K562 (cell line): ENCODE results near the gene CCNL2. TPM values are rescaled to one million over a fixed set of nuclear protein-coding genes. Genes with fewer than 3 reads are reported as not detected.
A peak's percentile ranks its signal among the peaks of the same experiment; 100 is the strongest.

Source experiments
- ATAC-seq: fragments of 200-7000 bp; cut with Tn5 transposase; 3 replicates; pipeline ENCODE4 v1.9.1; 2020; ENCODE audit warnings: moderate library complexity
- BruUV-seq: library from RNA; stranded (reverse); fragments of 400-500 nt; replicated peaks from 2 replicates; lab custom pipeline; 2021; lab: Mats Ljungman, UMichigan
- CTCF ChIA-PET: fragments of 300-600 bp; formaldehyde crosslinking; extraction: SDS; loops from one replicate; lab custom pipeline; 2021; ENCODE audit warnings: low intra/inter-chr PET ratio; lab: Yijun Ruan, JAX
- POLR2A ChIA-PET: fragments of 300-600, 350-650 bp; sonication (Branson Sonifier 250); formaldehyde crosslinking; extraction: SDS; loops from one replicate; lab custom pipeline; 2021; ENCODE audit warnings: antibody characterized with exemption, inconsistent platforms; lab: Yijun Ruan, JAX
- DNase-seq, 4 experiments: peaks; one replicate each; pipeline versions ENCODE4 v3.0.0 to v3.0.0-alpha.2; 2011 to 2018; ENCODE audit warnings: low spot score in 3 of 4, mixed read lengths in 3 of 4; ENCODE audit errors: extremely low read depth in 1 of 4
- FAIRE-seq: peaks from 2 replicates; lab custom pipeline; 2011; peaks lifted over from hg19 to GRCh38; lab: Jason Lieb, UNC
- H2AFZ ChIP-seq: 2 replicates; pipeline ENCODE4 v1.6.0; 2011; ENCODE audit warnings: low read depth, low read length, control low read depth, inconsistent platforms
- H3K27ac ChIP-seq: fragments of 200-600 bp; 3 replicates; pipeline ENCODE4 v1.8.0; 2011; ENCODE audit warnings: low read depth, mild to moderate bottlenecking, control low read depth, inconsistent platforms, low read length, moderate library complexity, mixed read lengths; ENCODE audit errors: extremely low read depth
- H3K27me3 ChIP-seq, 2 experiments: fragments of 300-600 bp in 1 of 2; 2 replicates in 1 of 2; 3 replicates in 1 of 2; pipeline versions ENCODE4 v1.6.0 to v1.8.0; 2011; ENCODE audit warnings: inconsistent platforms in 2 of 2, low read length in 2 of 2, mild to moderate bottlenecking in 1 of 2, mixed read lengths in 1 of 2, moderate library complexity in 1 of 2; ENCODE audit not compliant: control insufficient read depth in 2 of 2, insufficient read depth in 2 of 2
- H3K36me3 ChIP-seq: fragments of 300-600 bp; 3 replicates; pipeline ENCODE4 v1.8.0; 2011; ENCODE audit warnings: mild to moderate bottlenecking, low read length, inconsistent platforms; ENCODE audit not compliant: control insufficient read depth, insufficient read depth
- H3K4me1 ChIP-seq, 2 experiments: fragments of 200-600 bp in 1 of 2; replicated peaks in 1 of 2; 2 replicates in 1 of 2; 3 replicates in 1 of 2; pipeline versions ENCODE4 v1.5.1 to v1.8.0; 2011; ENCODE audit warnings: inconsistent platforms in 2 of 2, low read length in 2 of 2, mild to moderate bottlenecking in 1 of 2, mixed read lengths in 1 of 2, moderate library complexity in 1 of 2; ENCODE audit not compliant: control insufficient read depth in 2 of 2, insufficient read depth in 2 of 2
- H3K4me2 ChIP-seq: 2 replicates; pipeline ENCODE4 v1.6.1; 2011; ENCODE audit warnings: low read length, control low read depth, inconsistent platforms, mixed read lengths; ENCODE audit not compliant: insufficient read depth
- H3K4me3 ChIP-seq: fragments of 200-600 bp; sonication (generic), shearing (Covaris generic); 2 replicates; pipeline ENCODE4 v1.5.1; 2016; ENCODE audit warnings: control low read depth, inconsistent platforms
- H3K79me2 ChIP-seq: fragments of 200-600 bp; 3 replicates; pipeline ENCODE4 v1.8.0; 2011; ENCODE audit warnings: low read length, inconsistent platforms; ENCODE audit not compliant: control insufficient read depth, insufficient read depth
- H3K9ac ChIP-seq, 2 experiments: 2 replicates each; pipeline versions ENCODE4 v1.6.0 to v1.6.1; 2011; ENCODE audit warnings: low read depth in 2 of 2, low read length in 2 of 2, control low read depth in 1 of 2, inconsistent platforms in 1 of 2, mild to moderate bottlenecking in 1 of 2, mixed read lengths in 1 of 2; ENCODE audit not compliant: insufficient read depth in 1 of 2
- H3K9me1 ChIP-seq: one replicate; pipeline ENCODE4 v1.6.0; 2011; ENCODE audit warnings: inconsistent platforms, mild to moderate bottlenecking, low read length, moderate library complexity; ENCODE audit not compliant: control insufficient read depth, insufficient read depth
- H3K9me3 ChIP-seq: replicated peaks from 2 replicates; pipeline ENCODE4 v1.5.1; 2011; ENCODE audit warnings: low read depth, low read length, inconsistent platforms; ENCODE audit not compliant: control insufficient read depth, insufficient read depth
- H4K20me1 ChIP-seq: replicated peaks from 2 replicates; pipeline ENCODE4 v1.6.1; 2011; ENCODE audit warnings: low read length, inconsistent platforms, mixed read lengths; ENCODE audit not compliant: control insufficient read depth, insufficient read depth
- ZBTB11 ChIP-seq, 3 experiments: fragments of 200-800 bp in 1 of 3; fragments of 250-450 bp in 1 of 3; fragments of 450-650 bp in 1 of 3; sonication (Bioruptor Pico) in 1 of 3; sonication (Bioruptor generic) in 1 of 3; formaldehyde crosslinking in 1 of 3; IDR thresholded peaks; 2 replicates each; pipeline versions ENCODE4 v1.6.1 to v1.8.0; 2016 to 2022; ENCODE audit warnings: mild to moderate bottlenecking in 2 of 3, missing genetic modification characterization in 2 of 3, missing compliant biosample characterization in 1 of 3, moderate library complexity in 1 of 3
- ZNF644 ChIP-seq: fragments of 200-800 bp; sonication (Bioruptor generic); IDR thresholded peaks from 2 replicates; pipeline ENCODE4 v1.6.1; 2016; ENCODE audit warnings: low read depth, missing genetic modification characterization, missing compliant biosample characterization
- WGBS: fragments of 100-300 bp; shearing (Covaris generic); methylation state at CpG from one replicate; pipeline ENCODE4 v1.1.6; 2016; ENCODE audit warnings: low coverage, mixed read lengths; ENCODE audit not compliant: insufficient coverage; ENCODE audit errors: missing lambda C conversion rate; 5-methylcytosine and 5-hydroxymethylcytosine counted together
- in situ Hi-C: fragments of 300-500 bp; cut with MboI; formaldehyde crosslinking; loops from 4 replicates; pipeline ENCODE4 v1.15.0; 2018; ENCODE audit warnings: inconsistent platforms, mixed read lengths
- intact Hi-C: fragments of 100-400 bp; cut with micrococcal nuclease; formaldehyde crosslinking; loops from 2 replicates; pipeline ENCODE4 v1.14.2; 2022
- polyA plus RNA-seq, 8 experiments: library from polyadenylated mRNA; depleted of rRNA in 4 of 8; stranded (reverse) in 5 of 8; unstranded in 3 of 8; fragments of >200 nt; fragmentation: Nextera tagmentation in 2 of 8; fragmentation: Illumina TruSeq in 1 of 8; extraction: Ambion mirVana in 2 of 8; extraction: Trizol in 1 of 8; gene quantifications; 2 replicates each; pipeline versions ENCODE4 v1.2.1 to v1.2.3, GENCODE V29; 2011 to 2014; ENCODE audit warnings: inconsistent platforms in 1 of 8, missing spikeins in 1 of 8
- total RNA-seq, 7 experiments: library from RNA; depleted of rRNA in 6 of 7; stranded (reverse); fragments of >200 nt in 6 of 7; fragmentation: Illumina TruSeq in 2 of 7; extraction: Trizol in 2 of 7; gene quantifications; 2 replicates each; pipeline versions ENCODE4 v1.2.1 to v1.2.3, GENCODE V29; 2011 to 2021; ENCODE audit warnings: low replicate concordance in 1 of 7
- TF ChIP-seq, protein P1 (sequence below): fragments of 250-450 bp; sonication (Bioruptor Pico); IDR thresholded peaks from 2 replicates; pipeline ENCODE4 v1.8.0; 2022; ENCODE audit warnings: inconsistent platforms, mild to moderate bottlenecking, moderate library complexity, borderline replicate concordance

Gene CCNL2
- total and polyA plus RNA-seq, 9 of the 15 experiments (the other 6 are each of a cell fraction or from before 2014, with no cell fraction given), result 2.8 to 287 (median 94.5) TPM

DNA sequence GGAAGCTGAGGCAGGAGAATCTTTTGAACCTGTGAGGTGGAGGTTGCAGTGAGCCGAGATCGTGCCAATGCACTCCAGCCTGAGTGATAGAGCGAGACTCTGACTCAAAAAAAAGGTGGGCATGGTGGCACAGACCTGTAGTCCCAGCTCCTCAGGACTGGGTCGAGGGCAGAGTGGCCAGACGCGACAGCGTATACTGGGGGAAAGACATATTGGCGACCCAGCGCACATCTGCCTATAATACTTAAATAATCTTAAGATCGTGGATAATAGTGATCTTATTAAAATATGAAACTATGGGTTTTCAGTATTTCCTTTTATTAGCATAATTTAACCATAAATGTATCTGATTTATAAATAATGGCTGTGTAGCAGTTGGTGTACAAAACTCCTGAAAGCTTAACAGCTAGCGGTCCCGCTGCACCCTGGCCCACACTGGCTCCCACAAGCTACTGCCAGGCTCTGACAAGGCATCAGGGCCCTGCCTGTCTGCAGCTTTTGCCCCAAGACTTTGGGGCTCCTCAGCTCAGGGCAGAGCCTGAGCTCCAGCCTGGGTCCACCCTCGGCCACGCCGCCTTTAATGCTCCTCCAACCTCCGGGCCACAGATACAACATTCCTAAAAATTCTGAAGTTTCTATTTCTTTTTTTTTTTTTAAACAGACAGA lies 21.5 kb downstream of the CCNL2 start:
- Histone ChIP-seq H3K9me1 (no peaks in the 10 kb centered on the region), H4K20me1 (no peaks in the 10 kb centered on the region), H3K79me2 (peaks cover 26% of the 10 kb centered on the region), H3K9me3 (peaks cover 2% of the 10 kb centered on the region; the same call in 1 of the 2 replicates), H3K27ac (no peak overlapping the region), H3K4me3 (no peak overlapping the region), H3K36me3 (peaks cover 16% of the 10 kb centered on the region; the same call in 1 of the 3 replicates), H3K4me1 (peaks cover 5 to 50% of the 10 kb centered on the region in 2 experiments; a peak in 4 of 5 replicates), H2AFZ (no peak overlapping the region), H3K4me2 (no peak overlapping the region), H3K9ac (0 out of 4 replicates have a peak overlapping the region, but pooled peaks of 1 of the 2 experiments have one; percentile 41)
- WGBS, result 90% methylated on average over 16 of the region's 16 CpGs
- ATAC-seq, result no peak
- DNase-seq, result no peak
- no peak for FAIRE-seq
- ChIA-PET POLR2A (interaction anchor here (0.6 to 4.2 kb wide), 6 partner anchors 10 to 364 kb away, joined by 3 to 54 read pairs (median 3); partner anchors contain the start of gene CCNL2), CTCF (no interaction called here)
- BruUV-seq, result no TSS peak
- in situ Hi-C loops (no loop called here), intact Hi-C loops (loop anchor here (5.0 to 10.0 kb wide), 3 partner anchors 55 to 127 kb away; partner anchors contain the start of genes ACAP3, CPTP, INTS11 and PUSL1)
- TF ChIP-seq, protein P1, sequence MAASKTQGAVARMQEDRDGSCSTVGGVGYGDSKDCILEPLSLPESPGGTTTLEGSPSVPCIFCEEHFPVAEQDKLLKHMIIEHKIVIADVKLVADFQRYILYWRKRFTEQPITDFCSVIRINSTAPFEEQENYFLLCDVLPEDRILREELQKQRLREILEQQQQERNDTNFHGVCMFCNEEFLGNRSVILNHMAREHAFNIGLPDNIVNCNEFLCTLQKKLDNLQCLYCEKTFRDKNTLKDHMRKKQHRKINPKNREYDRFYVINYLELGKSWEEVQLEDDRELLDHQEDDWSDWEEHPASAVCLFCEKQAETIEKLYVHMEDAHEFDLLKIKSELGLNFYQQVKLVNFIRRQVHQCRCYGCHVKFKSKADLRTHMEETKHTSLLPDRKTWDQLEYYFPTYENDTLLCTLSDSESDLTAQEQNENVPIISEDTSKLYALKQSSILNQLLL (CRISPR knock-in tag), result 0 out of 2 replicates have a peak, but pooled peaks have one; percentile 51
- TF ChIP-seq ZNF644 (tag), result no peak
- TF ChIP-seq ZBTB11 (CRISPR knock-in tag; IDR thresholded peaks at IDR 0.05), result 0 out of 6 replicates have a peak, but pooled peaks of 1 of the 3 experiments have one; percentile 7
- TF ChIP-seq, all 486 proteins: peak for 2
- H3K27me3 ChIP-seq, result no peaks in the 10 kb centered on the region
